Cerebellar nuclear complex (tissue), 1 donor: Measurements from ENCODE around the gene SLC9A9.

Source experiments
- DNase-seq, 2 experiments: peaks; one replicate each; lab custom pipeline; 2025; lab: John Stamatoyannopoulos, UW

SLC9A9 gene

GRCh38 chr3:143506190-143506589 lies 342.1 kb downstream of the SLC9A9 start:
- no peak for DNase-seq

GRCh38 chr3:143503325-143503885 lies 344.9 kb downstream of the SLC9A9 start:
- DNase-seq = no peak

- DNase-seq = no peak
Measured at GRCh38 chr3:143502081-143502480, 346.2 kb downstream of the SLC9A9 start.

- no peak for DNase-seq
Measured at GRCh38 chr3:143497382-143497781, 350.9 kb downstream of the SLC9A9 start.

GRCh38 chr3:143496191-143496590 lies 352.1 kb downstream of the SLC9A9 start:
- no peak for DNase-seq

GRCh38 chr3:143495527-143495926 lies 352.7 kb downstream of the SLC9A9 start:
- DNase-seq = no peak

GRCh38 chr3:143486611-143487010 lies 361.7 kb downstream of the SLC9A9 start:
- DNase-seq = no peak

GRCh38 chr3:143484846-143485512 lies 363.3 kb downstream of the SLC9A9 start:
- no peak for DNase-seq

GRCh38 chr3:143483214-143483613 lies 365.1 kb downstream of the SLC9A9 start:
- DNase-seq = no peak

- DNase-seq = no peak
Measured at GRCh38 chr3:143482106-143483088, 365.9 kb downstream of the SLC9A9 start.

- no peak for DNase-seq
Measured at GRCh38 chr3:143480344-143480743, 367.9 kb downstream of the SLC9A9 start.

- DNase-seq = no peak
Measured at GRCh38 chr3:143479727-143480126, 368.5 kb downstream of the SLC9A9 start.

- DNase-seq = no peak
Measured at GRCh38 chr3:143478115-143478693, 370.1 kb downstream of the SLC9A9 start.

GRCh38 chr3:143476965-143477640 lies 371.2 kb downstream of the SLC9A9 start:
- no peak for DNase-seq

GRCh38 chr3:143475981-143476380 lies 372.3 kb downstream of the SLC9A9 start:
- DNase-seq = no peak

- DNase-seq = no peak
Measured at GRCh38 chr3:143472731-143473523, 375.3 kb downstream of the SLC9A9 start.

- no peak for DNase-seq
Measured at GRCh38 chr3:143471705-143472104, 376.6 kb downstream of the SLC9A9 start.

- DNase-seq = no peak
Measured at GRCh38 chr3:143469159-143469558, 379.1 kb downstream of the SLC9A9 start.

GRCh38 chr3:143465666-143466065 lies 382.6 kb downstream of the SLC9A9 start:
- DNase-seq = no peak

- DNase-seq = no peak
Measured at GRCh38 chr3:143464850-143465249, 383.4 kb downstream of the SLC9A9 start.

GRCh38 chr3:143455480-143455879 lies 392.8 kb downstream of the SLC9A9 start:
- no peak for DNase-seq
